ENCODE measurements around the gene NUP50.

DNA sequence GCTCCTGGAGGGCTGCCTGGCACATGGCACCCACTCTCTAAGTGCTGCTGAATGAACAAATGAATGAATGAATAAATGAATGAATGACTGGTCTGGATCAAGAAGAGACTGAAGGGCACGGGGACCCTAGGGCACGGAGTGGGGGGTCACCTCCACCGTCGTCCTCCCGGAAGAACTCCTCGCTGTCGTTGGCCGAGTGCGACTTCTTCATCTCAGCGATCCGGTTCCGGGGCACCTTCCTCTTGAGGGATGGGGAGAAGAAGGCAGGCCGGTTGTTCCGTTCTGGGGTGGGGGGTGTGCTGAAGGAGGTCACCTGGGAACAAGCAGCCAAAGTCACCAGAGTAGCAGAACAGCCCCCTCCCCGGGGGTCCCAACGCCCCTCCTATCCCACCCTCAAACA is 36.0 kb downstream of the NUP50 start:
- TF ChIP-seq, protein P1, sequence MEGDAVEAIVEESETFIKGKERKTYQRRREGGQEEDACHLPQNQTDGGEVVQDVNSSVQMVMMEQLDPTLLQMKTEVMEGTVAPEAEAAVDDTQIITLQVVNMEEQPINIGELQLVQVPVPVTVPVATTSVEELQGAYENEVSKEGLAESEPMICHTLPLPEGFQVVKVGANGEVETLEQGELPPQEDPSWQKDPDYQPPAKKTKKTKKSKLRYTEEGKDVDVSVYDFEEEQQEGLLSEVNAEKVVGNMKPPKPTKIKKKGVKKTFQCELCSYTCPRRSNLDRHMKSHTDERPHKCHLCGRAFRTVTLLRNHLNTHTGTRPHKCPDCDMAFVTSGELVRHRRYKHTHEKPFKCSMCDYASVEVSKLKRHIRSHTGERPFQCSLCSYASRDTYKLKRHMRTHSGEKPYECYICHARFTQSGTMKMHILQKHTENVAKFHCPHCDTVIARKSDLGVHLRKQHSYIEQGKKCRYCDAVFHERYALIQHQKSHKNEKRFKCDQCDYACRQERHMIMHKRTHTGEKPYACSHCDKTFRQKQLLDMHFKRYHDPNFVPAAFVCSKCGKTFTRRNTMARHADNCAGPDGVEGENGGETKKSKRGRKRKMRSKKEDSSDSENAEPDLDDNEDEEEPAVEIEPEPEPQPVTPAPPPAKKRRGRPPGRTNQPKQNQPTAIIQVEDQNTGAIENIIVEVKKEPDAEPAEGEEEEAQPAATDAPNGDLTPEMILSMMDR (conservative IDR thresholded peaks at IDR 0.05) = no peak
- TF ChIP-seq ZFX (IDR thresholded peaks at IDR 0.05) = no peak
